Adrenal gland (tissue), 12 donors: ENCODE data around the gene TAF1B. TPM values are rescaled to one million over a fixed set of nuclear protein-coding genes. Genes with fewer than 3 reads are reported as not detected.

Experiments
- DNase-seq, 7 donors: peaks; one replicate each; pipeline ENCODE4 v3.0.0-alpha.2; 2019 to 2020
- H3K27ac ChIP-seq, 5 donors: fragments of 200-600 bp; sonication (generic) in 4 of 5; 1 replicate in 3 of 5; 2 replicates in 2 of 5; pipeline versions ENCODE4 v1.5.1 to v1.8.0; 2016 to 2020; ENCODE audit warnings: mild to moderate bottlenecking in 1 of 5
- H3K27me3 ChIP-seq: fragments of 200-600 bp; 2 replicates; pipeline ENCODE4 v1.8.0; 2021
- H3K36me3 ChIP-seq, 2 donors: fragments of 200-600 bp; replicated peaks in 1 of 2; 1 replicate in 1 of 2; 2 replicates in 1 of 2; pipeline versions ENCODE4 v1.5.1 to v1.8.0; 2018 to 2022
- H3K4me1 ChIP-seq, 2 donors: fragments of 200-600 bp; replicated peaks in 1 of 2; 1 replicate in 1 of 2; 2 replicates in 1 of 2; pipeline versions ENCODE4 v1.5.1 to v1.8.0; 2018 to 2021
- H3K4me3 ChIP-seq, 4 donors: fragments of 200-600 bp; sonication (generic) in 3 of 4; one replicate each; pipeline ENCODE4 v1.5.1; 2016 to 2018
- H3K9me3 ChIP-seq, 3 donors: fragments of 200-600 bp; sonication (generic) in 1 of 3; replicated peaks in 1 of 3; 1 replicate in 2 of 3; 2 replicates in 1 of 3; pipeline versions ENCODE4 v1.5.1 to v1.8.0; 2016 to 2021
- CTCF ChIP-seq, 6 experiments: fragments of 450-650 bp in 4 of 6; fragments of 200-600 bp in 2 of 6; sonication (generic) in 1 of 6; IDR thresholded peaks; 1 replicate in 5 of 6; 2 replicates in 1 of 6; pipeline versions ENCODE4 v1.5.1 to v1.8.0; 2016 to 2021; ENCODE audit warnings: antibody characterized with exemption in 6 of 6, mild to moderate bottlenecking in 2 of 6, moderate library complexity in 1 of 6
- POLR2A ChIP-seq, 2 donors: fragments of 450-650 bp; IDR thresholded peaks; one replicate each; pipeline ENCODE4 v1.6.1; 2017; ENCODE audit warnings: antibody characterized with exemption in 2 of 2, mild to moderate bottlenecking in 2 of 2, moderate library complexity in 1 of 2
- WGBS, 4 donors: extraction: QIAGEN DNeasy Blood & Tissue Kit in 2 of 4; methylation state at CpG; one replicate each; pipeline versions ENCODE4 v1.1.5 to v1.1.7; 2013 to 2017; 5-methylcytosine and 5-hydroxymethylcytosine counted together
- intact Hi-C, 2 donors: fragments of 100-400 bp; cut with DNase I; formaldehyde crosslinking; loops; one replicate each; pipeline versions ENCODE4 v1.14.1 to v1.15.0; 2022 to 2023
- polyA plus RNA-seq, 3 donors: library from polyadenylated mRNA; stranded (reverse); fragments of 200-250 nt in 2 of 3; fragments of 350-450 nt in 1 of 3; fragmentation: Illumina TruSeq in 1 of 3; extraction: RNeasy Lipid Tissue Mini Kit (QIAGEN cat#74804) in 1 of 3; gene quantifications; one replicate each; pipeline ENCODE4 v1.2.3, GENCODE V29; 2013 to 2014
- total RNA-seq, 9 donors: library from RNA; depleted of rRNA in 4 of 9; stranded (reverse); fragments of >200 nt in 4 of 9; fragments of 120-200 nt in 1 of 9; fragmentation: NEBNext Ultra II Directional in 1 of 9; extraction: Animal tissue kit (Norgen Biotek cat#: 25700) in 1 of 9; gene quantifications; one replicate each; pipeline versions ENCODE4 v1.1.0 to v1.2.4, GENCODE V29; 2013 to 2023
- donor health status: healthy with polysubstance abuse.
- donor health status: Bipolar disorder and iron deficiency.
- donor health status: DM: yes; HTN: yes; CAD: no.
- donor health status: DM: no; HTN: no; CAD: no.
- donor health status: DM: no; HTN: no; CAD: no.
- donor health status: DM: yes; HTN: yes; CAD: no.

TAF1B gene
- total and polyA plus RNA-seq, 12 donors = 3.1 to 21.6 (median 14.9) TPM

GRCh38 chr2:9970200-9971044 is 127.1 kb downstream of the TAF1B start:
- Histone ChIP-seq H3K27me3 (no peaks in the 10 kb centered on the region), H3K4me1 (no peaks in the 10 kb centered on the region), H3K9me3 (no peaks in the 10 kb centered on the region), H3K4me3 (no peak overlapping the region), H3K36me3 (no peaks in the 10 kb centered on the region), H3K27ac (no peak overlapping the region)
- DNase-seq = no peak
- intact Hi-C loops = no loop called here
- WGBS, 4 donors = 63 to 79% (median 73%) methylated on average over 12 of the region's 12 CpGs
- no peak for TF ChIP-seq CTCF (IDR thresholded peaks at IDR 0.05)
- no peak for TF ChIP-seq POLR2A (IDR thresholded peaks at IDR 0.05)

- H3K27ac ChIP-seq = no peak overlapping the region
- intact Hi-C loops = no loop called here
- TF ChIP-seq CTCF (IDR thresholded peaks at IDR 0.05) (no peak), POLR2A (IDR thresholded peaks at IDR 0.05) (no peak)
- H3K9me3 ChIP-seq = no peaks in the 10 kb centered on the region
- WGBS, 4 donors = 78 to 88% (median 85%) methylated on average over 9 of the region's 9 CpGs
- no peak overlapping the region for H3K4me3 ChIP-seq
- peaks cover 0 to 8% of the 10 kb centered on the region in 2 donors for H3K4me1 ChIP-seq
- no peak for DNase-seq
- no peaks in the 10 kb centered on the region for H3K27me3 ChIP-seq
- H3K36me3 ChIP-seq = no peaks in the 10 kb centered on the region
These were observed 128.0 kb downstream of the TAF1B start for GRCh38 chr2:9971105-9971818.

- Histone ChIP-seq H3K9me3 (no peaks in the 10 kb centered on the region), H3K36me3 (no peaks in the 10 kb centered on the region), H3K27ac (no peak overlapping the region), H3K4me3 (no peak overlapping the region), H3K4me1 (peaks cover 0 to 9% of the 10 kb centered on the region in 2 donors), H3K27me3 (no peaks in the 10 kb centered on the region)
- intact Hi-C loops = no loop called here
- TF ChIP-seq POLR2A (IDR thresholded peaks at IDR 0.05) (no peak), CTCF (IDR thresholded peaks at IDR 0.05) (no peak)
- no peak for DNase-seq
- WGBS, 4 donors = 95 to 98% (median 96%) methylated on average over 6 of the region's 6 CpGs
These were observed 128.6 kb downstream of the TAF1B start for GRCh38 chr2:9971890-9972289.

GRCh38 chr2:9972621-9973479 is 129.6 kb downstream of the TAF1B start:
- no peak for TF ChIP-seq CTCF (IDR thresholded peaks at IDR 0.05)
- TF ChIP-seq POLR2A (IDR thresholded peaks at IDR 0.05) = no peak
- Histone ChIP-seq H3K9me3 (no peaks in the 10 kb centered on the region), H3K4me3 (no peak overlapping the region), H3K27ac (no peak overlapping the region), H3K27me3 (no peaks in the 10 kb centered on the region), H3K4me1 (peaks cover 0 to 9% of the 10 kb centered on the region in 2 donors), H3K36me3 (no peaks in the 10 kb centered on the region)
- no peak for DNase-seq
- 78 to 87% (median 81%) methylated on average over 13 of the region's 13 CpGs for WGBS, 4 donors
- intact Hi-C loops = no loop called here
